GM12874 (cell line): ENCODE data around the gene EYS.

Experiments used
- CTCF ChIP-seq: IDR thresholded peaks from 2 replicates; pipeline ENCODE4 v1.5.1; 2011; ENCODE audit warnings: low read depth, mild to moderate bottlenecking, control low read depth, low read length, moderate library complexity; ENCODE audit not compliant: insufficient read depth

Gene EYS

DNA sequence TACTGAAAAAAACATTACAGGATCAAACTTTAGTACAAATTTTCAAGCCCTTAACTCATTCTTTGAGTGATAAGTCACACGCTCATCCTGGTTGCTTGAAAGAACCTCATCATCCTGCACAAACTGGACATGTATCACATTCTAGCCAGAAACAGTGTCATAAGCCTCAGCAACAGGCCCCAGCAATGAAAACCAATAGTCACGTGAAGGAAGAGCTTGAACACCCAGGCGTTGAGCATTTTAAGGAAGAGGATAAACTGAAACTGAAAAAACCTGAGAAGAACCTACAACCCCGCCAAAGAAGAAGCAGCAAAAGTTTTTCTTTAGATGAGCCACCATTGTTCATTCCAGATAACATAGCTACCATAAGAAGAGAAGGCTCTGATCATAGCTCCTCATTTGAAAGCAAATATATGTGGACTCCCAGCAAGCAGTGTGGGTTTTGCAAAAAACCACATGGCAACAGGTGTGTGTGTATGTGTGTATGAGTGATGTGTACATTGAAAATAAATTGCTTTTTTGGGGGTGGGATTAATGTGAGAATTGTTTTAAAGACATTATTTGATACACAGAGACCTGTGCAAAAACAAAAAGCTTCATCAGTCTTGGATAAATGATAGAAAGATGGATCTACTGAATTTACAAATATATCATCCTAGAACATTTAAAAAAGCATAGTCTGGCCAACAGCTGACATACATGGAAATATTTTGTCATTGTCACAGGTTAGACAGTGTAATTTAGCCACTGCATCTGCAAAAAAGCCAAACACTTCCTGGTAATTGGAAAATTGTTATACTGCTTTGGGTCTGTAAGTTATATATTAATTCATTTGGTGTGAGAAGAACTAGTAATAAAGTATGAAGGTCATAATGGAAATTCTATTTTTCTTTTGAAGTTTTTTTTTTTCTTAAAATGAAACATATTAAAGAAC is 2021.3 kb downstream of the EYS start:
- no peak for TF ChIP-seq CTCF

DNA sequence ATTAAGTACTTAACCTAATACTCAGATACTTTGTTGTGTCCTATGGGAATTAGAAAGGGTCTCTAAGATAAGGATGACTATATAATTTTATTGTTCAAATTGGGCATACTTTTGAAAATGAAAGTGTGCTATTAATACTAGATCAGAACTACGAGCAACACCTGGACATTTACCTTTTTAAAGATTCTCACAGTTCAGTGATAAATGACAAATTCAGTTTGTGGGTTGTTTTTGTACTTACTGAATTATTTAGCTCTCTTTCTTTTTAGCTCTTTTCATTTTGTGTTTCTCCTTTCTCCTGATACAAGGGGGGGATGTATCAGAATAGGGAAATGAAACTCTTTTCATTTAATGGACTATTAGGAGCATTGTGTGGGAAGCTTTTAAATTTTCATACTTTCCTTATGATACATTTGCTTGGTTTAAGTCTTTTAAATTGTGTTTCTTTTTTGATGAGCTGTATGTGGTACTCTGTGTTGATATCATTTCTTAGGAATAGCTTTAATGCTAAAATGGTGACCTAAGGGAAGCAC is 2023.9 kb downstream of the EYS start:
- no peak for TF ChIP-seq CTCF

- no peak for TF ChIP-seq CTCF
Measured at GRCh38 chr6:63677282-63677681, 2029.7 kb downstream of the EYS start.

GRCh38 chr6:63676412-63677114 is 2030.5 kb downstream of the EYS start:
- no peak for TF ChIP-seq CTCF

DNA sequence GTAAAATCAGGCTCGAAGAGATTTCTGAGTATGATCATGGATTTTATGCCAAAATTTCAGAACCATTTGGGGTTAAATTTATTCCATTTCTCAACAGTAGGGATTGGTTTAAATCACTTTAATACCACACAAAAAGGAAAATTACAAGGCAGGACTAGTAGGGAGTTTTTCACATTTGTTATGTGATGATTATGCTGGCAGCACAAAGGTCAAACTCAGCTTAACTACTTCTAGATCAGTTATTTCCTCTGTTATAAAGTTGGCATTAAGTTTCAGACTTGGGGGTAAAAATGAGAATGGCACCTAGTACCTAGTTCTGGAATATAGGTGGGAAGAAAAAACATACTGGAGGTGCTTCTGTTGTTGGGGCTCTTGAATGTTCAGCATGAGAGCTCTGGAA is 2031.9 kb downstream of the EYS start:
- TF ChIP-seq CTCF = no peak

- TF ChIP-seq CTCF = no peak
Measured at GRCh38 chr6:63674635-63675034, 2032.4 kb downstream of the EYS start.

DNA sequence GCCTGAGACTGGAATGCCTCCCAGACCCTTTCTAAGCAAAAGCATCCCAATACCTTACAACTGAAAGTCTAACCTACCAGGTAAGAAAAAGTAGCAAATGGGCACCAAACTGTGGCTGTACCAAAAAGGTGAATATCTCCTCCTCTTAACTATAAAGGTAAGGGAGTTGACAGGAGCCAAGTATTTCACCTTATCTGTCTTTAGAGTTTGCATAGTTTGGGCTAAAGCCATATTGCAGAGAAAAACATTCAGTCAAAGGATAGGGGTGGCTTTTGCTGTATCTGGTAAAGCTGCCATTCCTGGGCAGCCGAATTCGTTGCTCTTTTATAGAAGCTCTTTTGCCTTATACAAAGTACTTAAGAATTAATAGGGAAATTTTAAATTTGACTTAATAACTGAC is 2033.3 kb downstream of the EYS start:
- TF ChIP-seq CTCF = no peak
